Upper lobe of right lung (tissue), 1 donor: Measurements from ENCODE around the gene CDH22. TPM values are rescaled to one million over a fixed set of nuclear protein-coding genes. Genes with fewer than 3 reads are reported as not detected.

ENCODE experiments used
- ATAC-seq: fragments of 200-7000 bp; cut with Tn5 transposase; one replicate; pipeline ENCODE4 v1.9.1; 2020; ENCODE audit warnings: mild to moderate bottlenecking, moderate library complexity
- DNase-seq: peaks from one replicate; pipeline ENCODE4 v3.0.0-alpha.2; 2020
- H3K27ac ChIP-seq: fragments of 200-600 bp; one replicate; pipeline ENCODE4 v1.8.0; 2022
- H3K27me3 ChIP-seq: fragments of 200-600 bp; one replicate; pipeline ENCODE4 v1.8.0; 2022; ENCODE audit warnings: mild to moderate bottlenecking
- H3K36me3 ChIP-seq: fragments of 200-600 bp; one replicate; pipeline ENCODE4 v1.8.0; 2022
- H3K4me1 ChIP-seq: fragments of 200-600 bp; one replicate; pipeline ENCODE4 v1.8.0; 2022
- H3K4me3 ChIP-seq: fragments of 200-600 bp; one replicate; pipeline ENCODE4 v1.8.0; 2022; ENCODE audit warnings: mild to moderate bottlenecking
- H3K9me3 ChIP-seq: fragments of 200-600 bp; one replicate; pipeline ENCODE4 v1.8.0; 2022
- CTCF ChIP-seq: fragments of 200-600 bp; IDR thresholded peaks from one replicate; pipeline ENCODE4 v1.8.0; 2022; ENCODE audit warnings: antibody characterized with exemption
- intact Hi-C: fragments of 100-400 bp; cut with DNase I; formaldehyde crosslinking; loops from one replicate; pipeline ENCODE4 v1.11.0; 2022
- total RNA-seq: library from RNA; stranded (reverse); fragmentation: NEBNext Ultra II Directional; extraction: Animal tissue kit (Norgen Biotek cat#: 25700); gene quantifications from one replicate; pipeline ENCODE4 v1.2.1, GENCODE V29; 2021
- donor health status: DM: no; HTN: yes; CAD: no; lungs with severe emphysema.

CDH22 gene
- total RNA-seq, 1 donor from 2014 or later = 0.46 TPM

DNA sequence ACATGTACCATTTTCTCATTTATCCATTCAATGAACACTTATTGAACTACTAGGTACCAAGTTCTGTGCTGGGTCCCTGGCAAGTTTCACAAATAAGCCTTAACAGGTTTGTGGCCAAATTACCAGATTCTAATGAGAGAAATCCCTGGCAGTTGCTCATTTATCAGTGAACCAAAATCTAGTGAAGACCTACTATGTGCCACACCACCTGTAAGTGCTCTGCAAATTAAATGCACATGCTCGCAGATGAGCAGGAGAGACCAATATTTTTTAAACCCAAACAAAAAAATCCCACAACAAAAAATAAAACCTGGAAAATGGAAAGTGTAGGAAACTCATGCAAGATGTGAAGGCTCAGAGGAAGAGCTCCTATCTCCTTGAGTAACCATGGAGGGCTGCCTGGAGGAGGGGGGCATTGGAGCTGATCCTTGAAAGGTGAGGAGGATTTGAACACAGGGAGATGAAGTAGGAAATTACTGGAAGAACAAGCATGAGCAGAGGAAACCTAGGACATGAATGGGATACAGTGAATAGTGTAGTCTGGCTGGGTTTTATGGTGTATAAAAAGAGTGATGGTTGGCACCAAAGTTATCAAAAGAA lies 48.9 kb downstream of the CDH22 start:
- no peak overlapping the region for H3K27ac ChIP-seq
- intact Hi-C loops = no loop called here
- ATAC-seq (no peak), DNase-seq (no peak)
- no peak overlapping the region for H3K4me3 ChIP-seq
- H3K27me3 ChIP-seq = peaks cover 30% of the 10 kb centered on the region
- H3K9me3 ChIP-seq = no peaks in the 10 kb centered on the region
- TF ChIP-seq CTCF = no peak
- no peaks in the 10 kb centered on the region for H3K36me3 ChIP-seq
- no peaks in the 10 kb centered on the region for H3K4me1 ChIP-seq

GRCh38 chr20:46257887-46258286 lies 50.4 kb downstream of the CDH22 start:
- Histone ChIP-seq H3K27ac (no peak overlapping the region), H3K36me3 (no peaks in the 10 kb centered on the region), H3K4me1 (no peaks in the 10 kb centered on the region), H3K4me3 (no peak overlapping the region), H3K27me3 (peaks cover 37% of the 10 kb centered on the region), H3K9me3 (no peaks in the 10 kb centered on the region)
- no peak for DNase-seq
- intact Hi-C loops = no loop called here
- ATAC-seq = no peak
- TF ChIP-seq CTCF = no peak

DNA sequence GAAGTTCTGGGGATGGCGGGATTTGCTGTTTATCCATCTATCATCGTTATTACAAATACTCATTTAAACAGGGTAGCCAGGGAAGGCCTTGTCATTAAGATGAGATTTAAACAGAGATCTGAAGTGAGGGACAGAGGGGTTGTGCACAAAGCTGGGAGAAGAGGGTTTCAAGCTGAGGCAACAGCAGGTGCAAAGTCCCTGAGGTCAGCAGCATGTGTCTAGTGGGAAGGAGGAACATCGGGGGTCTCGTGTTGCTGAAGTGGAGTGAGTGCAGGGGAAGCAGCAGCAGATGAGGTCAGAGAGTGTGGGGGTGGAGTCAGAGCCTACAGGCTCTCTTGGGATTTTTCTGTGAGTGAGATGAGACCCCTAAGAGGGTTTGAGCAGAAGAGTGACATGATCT lies 52.0 kb downstream of the CDH22 start:
- Histone ChIP-seq H3K27ac (no peak overlapping the region), H3K4me1 (no peaks in the 10 kb centered on the region), H3K4me3 (no peak overlapping the region), H3K27me3 (peaks cover 44% of the 10 kb centered on the region), H3K9me3 (no peaks in the 10 kb centered on the region), H3K36me3 (no peaks in the 10 kb centered on the region)
- ATAC-seq = no peak
- no peak for DNase-seq
- no peak for TF ChIP-seq CTCF
- intact Hi-C loops = no loop called here

- no peak for TF ChIP-seq CTCF
- no peaks in the 10 kb centered on the region for H3K36me3 ChIP-seq
- H3K4me1 ChIP-seq = no peaks in the 10 kb centered on the region
- no peaks in the 10 kb centered on the region for H3K9me3 ChIP-seq
- DNase-seq = peak; percentile 88
- peaks cover 52% of the 10 kb centered on the region for H3K27me3 ChIP-seq
- ATAC-seq = peak; percentile 66
- intact Hi-C loops = no loop called here
- no peak overlapping the region for H3K27ac ChIP-seq
- H3K4me3 ChIP-seq = no peak overlapping the region
Observed at GRCh38 chr20:46255440-46256104, 52.7 kb downstream of the CDH22 start.

DNA sequence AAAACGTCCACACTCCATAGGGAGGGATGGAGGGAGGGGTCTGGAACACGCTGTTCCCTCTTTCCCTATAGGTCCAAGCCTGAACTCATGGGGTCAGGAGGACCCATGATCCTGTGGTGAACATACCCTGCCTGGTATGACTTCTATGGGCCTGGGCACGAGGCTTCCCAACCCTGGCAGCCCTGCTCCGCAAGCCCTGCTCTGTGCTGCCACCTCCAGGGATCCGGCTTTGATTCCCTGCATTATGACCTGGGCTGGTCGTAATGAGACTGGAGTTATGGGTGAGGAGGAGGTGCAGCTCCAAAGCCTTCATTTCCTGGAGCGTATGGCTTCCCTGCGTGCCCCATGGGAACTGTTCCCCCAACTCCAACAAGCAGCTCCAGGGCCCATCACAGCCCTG lies 54.9 kb downstream of the CDH22 start:
- no peak overlapping the region for H3K4me3 ChIP-seq
- H3K27ac ChIP-seq = no peak overlapping the region
- H3K4me1 ChIP-seq = no peaks in the 10 kb centered on the region
- peak; percentile 5 for ATAC-seq
- no peaks in the 10 kb centered on the region for H3K9me3 ChIP-seq
- no peak for TF ChIP-seq CTCF
- intact Hi-C loops = no loop called here
- DNase-seq = no peak
- H3K27me3 ChIP-seq = peaks cover 65% of the 10 kb centered on the region
- no peaks in the 10 kb centered on the region for H3K36me3 ChIP-seq
